Lung (tissue), 12 donors: ENCODE data around the gene CARD8. TPM values are rescaled to one million over a fixed set of nuclear protein-coding genes. Genes with fewer than 3 reads are reported as not detected.

Source experiments
- ATAC-seq: fragments of 200-7000 bp; cut with Tn5 transposase; one replicate; pipeline ENCODE4 v1.9.1; 2020; ENCODE audit warnings: moderate number of reproducible peaks; ENCODE audit not compliant: insufficient read depth, low FRiP score
- DNase-seq, 3 donors: peaks; one replicate each; pipeline ENCODE4 v3.0.0-alpha.2; 2013 to 2017
- H3K27ac ChIP-seq, 2 donors: one replicate each; pipeline ENCODE4 v1.5.1; 2013; ENCODE audit warnings: mild to moderate bottlenecking in 2 of 2, moderate library complexity in 2 of 2, control low read depth in 1 of 2, inconsistent platforms in 1 of 2, low read depth in 1 of 2, low read length in 1 of 2
- H3K27me3 ChIP-seq, 3 donors: one replicate each; pipeline ENCODE4 v1.5.1; 2013; ENCODE audit warnings: low read length in 2 of 3; ENCODE audit not compliant: control insufficient read depth in 3 of 3, insufficient read depth in 3 of 3
- H3K36me3 ChIP-seq, 4 donors: one replicate each; pipeline ENCODE4 v1.5.1; 2013; ENCODE audit warnings: low read length in 4 of 4, mild to moderate bottlenecking in 1 of 4, moderate library complexity in 1 of 4; ENCODE audit not compliant: control insufficient read depth in 4 of 4, insufficient read depth in 4 of 4
- H3K4me1 ChIP-seq, 5 donors: one replicate each; pipeline ENCODE4 v1.5.1; 2013; ENCODE audit warnings: low read length in 5 of 5, mild to moderate bottlenecking in 2 of 5, moderate library complexity in 1 of 5; ENCODE audit not compliant: control insufficient read depth in 5 of 5, insufficient read depth in 5 of 5
- H3K4me3 ChIP-seq: one replicate; pipeline ENCODE4 v1.5.1; 2013; ENCODE audit warnings: mild to moderate bottlenecking, control low read depth, moderate library complexity
- H3K9ac ChIP-seq, 2 donors: one replicate each; pipeline ENCODE4 v1.5.1; 2013; ENCODE audit warnings: low read length in 2 of 2, control low read depth in 1 of 2; ENCODE audit not compliant: insufficient read depth in 1 of 2
- H3K9me3 ChIP-seq, 4 donors: one replicate each; pipeline ENCODE4 v1.5.1; 2013; ENCODE audit warnings: low read length in 3 of 4, mild to moderate bottlenecking in 1 of 4, moderate library complexity in 1 of 4; ENCODE audit not compliant: control insufficient read depth in 4 of 4, insufficient read depth in 3 of 4
- CTCF ChIP-seq: IDR thresholded peaks from 2 replicates; pipeline ENCODE4 v1.5.1; 2012; ENCODE audit warnings: mild to moderate bottlenecking; ENCODE audit errors: control extremely low read depth, extremely low read depth
- WGBS, 2 donors: extraction: QIAGEN DNeasy Blood & Tissue Kit; methylation state at CpG; one replicate each; pipeline ENCODE4 v1.1.7; 2013; 5-methylcytosine and 5-hydroxymethylcytosine counted together
- polyA plus RNA-seq, 2 donors: library from polyadenylated mRNA; stranded (reverse); fragments of 200-250 nt; gene quantifications; one replicate each; pipeline ENCODE4 v1.2.1, GENCODE V29; 2013
- total RNA-seq, 2 donors: library from RNA; depleted of rRNA in 1 of 2; stranded (reverse); fragments of >200 nt in 1 of 2; gene quantifications; one replicate each; pipeline ENCODE4 v1.2.1, GENCODE V29; 2014 to 2021
- donor health status: control.
- donor health status: control.
- donor health status: Bipolar disorder and iron deficiency.
- donor health status: healthy.
- donor health status: DM: yes; HTN: yes; CAD: no.

Gene CARD8
- total and polyA plus RNA-seq, 4 donors, result 43.0 to 114 (median 53.2) TPM

- ATAC-seq (no peak), DNase-seq (no peak)
- WGBS, 2 donors, result 74 to 80% methylated on average over 22 to 23 of the region's 23 CpGs
- peaks cover 0 to 2% (median 0%) of the 10 kb centered on the region in 4 donors for H3K36me3 ChIP-seq
- H3K4me3 ChIP-seq, result no peak overlapping the region
- TF ChIP-seq CTCF, result no peak
- no peaks in the 10 kb centered on the region for H3K9me3 ChIP-seq
- H3K4me1 ChIP-seq, result peaks cover 0 to 7% (median 2%) of the 10 kb centered on the region in 5 donors
- no peak overlapping the region for H3K27ac ChIP-seq
- H3K27me3 ChIP-seq, result no peaks in the 10 kb centered on the region
- H3K9ac ChIP-seq, result no peak overlapping the region
Observed at GRCh38 chr19:48196321-48196763, 59.4 kb downstream of the CARD8 start.

GRCh38 chr19:48194844-48195830 is 60.6 kb downstream of the CARD8 start:
- 82 to 87% methylated on average over 95 of the region's 95 CpGs for WGBS, 2 donors
- ATAC-seq (no peak), DNase-seq (no peak)
- H3K27ac ChIP-seq, result no peak overlapping the region
- no peak overlapping the region for H3K4me3 ChIP-seq
- TF ChIP-seq CTCF, result no peak
- no peak overlapping the region for H3K9ac ChIP-seq
- H3K9me3 ChIP-seq, result no peaks in the 10 kb centered on the region
- no peaks in the 10 kb centered on the region for H3K27me3 ChIP-seq
- H3K4me1 ChIP-seq, result peaks cover 0 to 7% (median 2%) of the 10 kb centered on the region in 5 donors
- H3K36me3 ChIP-seq, result peaks cover 0 to 2% (median 0%) of the 10 kb centered on the region in 4 donors

- Histone ChIP-seq H3K27me3 (no peaks in the 10 kb centered on the region), H3K9me3 (no peaks in the 10 kb centered on the region), H3K4me1 (peaks cover 0 to 7% (median 2%) of the 10 kb centered on the region in 5 donors), H3K36me3 (peaks cover 0 to 2% (median 0%) of the 10 kb centered on the region in 4 donors), H3K9ac (no peak overlapping the region), H3K4me3 (no peak overlapping the region), H3K27ac (no peak overlapping the region)
- 83 to 87% methylated on average over 36 of the region's 36 CpGs for WGBS, 2 donors
- ATAC-seq (no peak), DNase-seq (no peak)
- no peak for TF ChIP-seq CTCF
Observed at GRCh38 chr19:48194041-48194843, 61.5 kb downstream of the CARD8 start.
